HCT116 (cell line): ENCODE measurements around the gene TMEM139. TPM values are rescaled to one million over a fixed set of nuclear protein-coding genes. Genes with fewer than 3 reads are reported as not detected.

ENCODE experiments used
- ATAC-seq: fragments of 200-7000 bp; cut with Tn5 transposase; 2 replicates; pipeline ENCODE4 v1.9.1; 2020; ENCODE audit warnings: mild to moderate bottlenecking, moderate library complexity
- BruUV-seq: library from RNA; stranded (reverse); fragments of 400-500 nt; replicated peaks from 2 replicates; lab custom pipeline; 2021; lab: Mats Ljungman, UMichigan
- CTCF ChIA-PET: fragments of 300-600 bp; sonication (Branson Sonifier 250); formaldehyde crosslinking; loops from one replicate; lab custom pipeline; 2021; ENCODE audit warnings: antibody characterized with exemption; lab: Charles Lee
- POLR2A ChIA-PET: fragments of 300-600, 350-600 bp; sonication (Branson Sonifier 250); formaldehyde crosslinking; loops from one replicate; lab custom pipeline; 2021; ENCODE audit warnings: antibody characterized with exemption; lab: Charles Lee
- RAD21 ChIA-PET, 2 experiments: fragments of 300-600 bp; sonication (Branson Sonifier 250); formaldehyde crosslinking; loops; one replicate each; lab custom pipeline; 2023; ENCODE audit warnings: low total read pairs in 2 of 2; ENCODE audit not compliant: uncharacterized antibody in 2 of 2, unreplicated experiment in 2 of 2, low non-redundant PET in 1 of 2; lab: Charles Lee
- DNase-seq: peaks from one replicate; pipeline ENCODE4 v3.0.0-alpha.2; 2010; ENCODE audit warnings: low read depth, low spot score
- H2AFZ ChIP-seq: fragments of 200-600 bp; shearing (Covaris generic), sonication (generic); 2 replicates; pipeline ENCODE4 v1.6.1; 2017; ENCODE audit warnings: low read depth, mixed run types, mixed read lengths, antibody characterized with exemption, low read length; ENCODE audit not compliant: poor library complexity, severe bottlenecking
- H3K27ac ChIP-seq: 2 replicates; pipeline ENCODE4 v1.5.1; 2012; ENCODE audit warnings: low read depth, low read length
- H3K27me3 ChIP-seq: fragments of 200-600 bp; sonication (generic); 2 replicates; pipeline ENCODE4 v1.6.1; 2016; ENCODE audit warnings: mixed run types, low read length, mixed read lengths; ENCODE audit not compliant: insufficient read depth
- H3K36me3 ChIP-seq, 2 experiments: fragments of 200-500 bp in 1 of 2; fragments of 200-600 bp in 1 of 2; sonication (Bioruptor generic) in 1 of 2; sonication (generic) in 1 of 2; 2 replicates each; pipeline versions ENCODE4 v1.5.1 to v1.6.1; 2014 to 2016; ENCODE audit warnings: low read length in 2 of 2, inconsistent platforms in 1 of 2, mixed read lengths in 1 of 2, mixed run types in 1 of 2; ENCODE audit not compliant: insufficient read depth in 2 of 2, control insufficient read depth in 1 of 2
- H3K4me1 ChIP-seq, 2 experiments: fragments of 200-600 bp in 1 of 2; sonication (generic) in 1 of 2; 2 replicates each; pipeline versions ENCODE4 v1.5.1 to v1.6.1; 2012 to 2017; ENCODE audit warnings: low read length in 2 of 2, inconsistent platforms in 1 of 2, mild to moderate bottlenecking in 1 of 2, mixed read lengths in 1 of 2, mixed run types in 1 of 2, moderate library complexity in 1 of 2; ENCODE audit not compliant: insufficient read depth in 2 of 2, control insufficient read depth in 1 of 2
- H3K4me2 ChIP-seq: fragments of 200-600 bp; sonication (generic); 2 replicates; pipeline ENCODE4 v1.6.1; 2017; ENCODE audit warnings: mixed run types, low read length, mixed read lengths
- H3K4me3 ChIP-seq, 2 experiments: fragments of 200-600 bp in 1 of 2; sonication (generic) in 1 of 2; replicated peaks in 1 of 2; 2 replicates each; pipeline ENCODE4 v1.5.1; 2011 to 2016; ENCODE audit warnings: low read length in 2 of 2, control low read depth in 1 of 2, low read depth in 1 of 2, mild to moderate bottlenecking in 1 of 2, mixed read lengths in 1 of 2, mixed run types in 1 of 2
- H3K79me2 ChIP-seq: fragments of 200-600 bp; sonication (generic); 2 replicates; pipeline ENCODE4 v1.6.1; 2017; ENCODE audit warnings: mild to moderate bottlenecking, mixed run types, low read length, moderate library complexity, mixed read lengths; ENCODE audit not compliant: insufficient read depth
- H3K9ac ChIP-seq: fragments of 200-600 bp; sonication (generic); 2 replicates; pipeline ENCODE4 v1.6.1; 2016; ENCODE audit warnings: low read length, mixed read lengths
- H3K9me2 ChIP-seq: fragments of 200-600 bp; sonication (generic), shearing (Covaris generic); 2 replicates; pipeline ENCODE4 v1.6.1; 2017; ENCODE audit warnings: mixed run types, mild to moderate bottlenecking, moderate library complexity; ENCODE audit not compliant: insufficient read depth
- H3K9me3 ChIP-seq, 2 experiments: fragments of 200-500 bp in 1 of 2; fragments of 200-600 bp in 1 of 2; sonication (Bioruptor generic) in 1 of 2; sonication (generic) in 1 of 2; 2 replicates each; pipeline ENCODE4 v1.6.1; 2014 to 2017; ENCODE audit warnings: low read length in 2 of 2, mixed read lengths in 2 of 2, inconsistent platforms in 1 of 2, low read depth in 1 of 2, mild to moderate bottlenecking in 1 of 2, mixed run types in 1 of 2, moderate library complexity in 1 of 2; ENCODE audit not compliant: control insufficient read depth in 1 of 2, insufficient read depth in 1 of 2
- H4K20me1 ChIP-seq: fragments of 200-600 bp; sonication (generic), shearing (Covaris generic); 2 replicates; pipeline ENCODE4 v1.6.1; 2017; ENCODE audit warnings: mixed run types, mild to moderate bottlenecking, moderate library complexity; ENCODE audit not compliant: insufficient read depth
- FOSL1 ChIP-seq: IDR thresholded peaks from 2 replicates; pipeline ENCODE4 v1.6.1; 2012; ENCODE audit warnings: low read depth
- POLR2AphosphoS5 ChIP-seq: IDR thresholded peaks from 2 replicates; pipeline ENCODE4 v1.6.1; 2011; ENCODE audit warnings: mild to moderate bottlenecking, low read depth, low read length, moderate library complexity
- SIN3A ChIP-seq: IDR thresholded peaks from 2 replicates; pipeline ENCODE4 v1.6.1; 2012; ENCODE audit warnings: low read depth
- YY1 ChIP-seq: IDR thresholded peaks from 2 replicates; pipeline ENCODE4 v1.6.1; 2011; ENCODE audit warnings: low read length, low read depth, moderate library complexity, mild to moderate bottlenecking; ENCODE audit not compliant: insufficient replicate concordance; ENCODE audit errors: extremely low read depth
- intact Hi-C: fragments of 100-400 bp; cut with micrococcal nuclease; formaldehyde crosslinking; loops from 2 replicates; pipeline ENCODE4 v1.10.0; 2022
- total RNA-seq: library from RNA; stranded (reverse); gene quantifications from one replicate; pipeline ENCODE4 v1.2.1, GENCODE V29; 2021; ENCODE audit not compliant: unreplicated experiment
- TF ChIP-seq, protein P1 (sequence below), 3 experiments: fragments of 200-600 bp in 1 of 3; sonication (generic) in 1 of 3; IDR thresholded peaks in 2 of 3; conservative IDR thresholded peaks in 1 of 3; 2 replicates each; pipeline ENCODE4 v1.5.1; 2012 to 2017; ENCODE audit warnings: low read depth in 2 of 3, low read length in 2 of 3, antibody characterized with exemption in 1 of 3, borderline replicate concordance in 1 of 3, control low read depth in 1 of 3, mild to moderate bottlenecking in 1 of 3, mixed read lengths in 1 of 3, mixed run types in 1 of 3, moderate library complexity in 1 of 3; ENCODE audit not compliant: insufficient read depth in 1 of 3
- TF ChIP-seq, protein P2 (sequence below): IDR thresholded peaks from 2 replicates; pipeline ENCODE4 v1.6.1; 2011; ENCODE audit warnings: mild to moderate bottlenecking, low read length, moderate library complexity; ENCODE audit not compliant: insufficient replicate concordance; ENCODE audit errors: extremely low read depth

TMEM139 gene
- total RNA-seq, 1 experiment from 2014 or later, result 9.9 TPM

DNA sequence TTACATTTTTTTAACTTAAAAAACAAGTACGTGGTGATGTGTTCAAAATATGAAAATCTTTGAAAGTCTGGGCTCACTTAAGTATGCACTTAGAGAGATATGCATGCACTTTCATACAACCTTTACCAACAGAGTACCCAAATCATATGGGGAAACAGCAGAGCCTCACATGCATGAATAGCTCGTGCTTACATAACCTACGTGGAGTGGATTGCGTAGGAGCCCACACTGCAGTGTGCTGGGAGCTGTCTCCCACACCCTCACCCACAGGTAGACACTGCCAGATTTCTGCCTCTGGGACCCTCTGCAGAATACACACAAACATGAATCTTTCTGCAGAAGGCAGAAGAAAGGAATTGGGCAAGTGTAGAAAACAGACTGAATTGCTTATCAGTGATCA, 31.7 kb downstream of the TMEM139 start:
- ChIA-PET CTCF (no interaction called here), RAD21 (no interaction called here), POLR2A (no interaction called here)
- intact Hi-C loops, result no loop called here
- Histone ChIP-seq H3K4me1 (no peaks in the 10 kb centered on the region), H3K27ac (no peak overlapping the region), H3K79me2 (no peaks in the 10 kb centered on the region), H2AFZ (no peak overlapping the region), H3K9ac (no peak overlapping the region), H4K20me1 (no peaks in the 10 kb centered on the region), H3K27me3 (no peaks in the 10 kb centered on the region), H3K36me3 (no peaks in the 10 kb centered on the region), H3K9me3 (no peaks in the 10 kb centered on the region), H3K4me2 (no peak overlapping the region), H3K4me3 (no peak overlapping the region), H3K9me2 (no peaks in the 10 kb centered on the region)
- BruUV-seq, result no TSS peak
- ATAC-seq (no peak), DNase-seq (no peak)
- TF ChIP-seq SIN3A (no peak), FOSL1 (no peak), POLR2AphosphoS5 (no peak), YY1 (no peak)
- TF ChIP-seq, protein P1, sequence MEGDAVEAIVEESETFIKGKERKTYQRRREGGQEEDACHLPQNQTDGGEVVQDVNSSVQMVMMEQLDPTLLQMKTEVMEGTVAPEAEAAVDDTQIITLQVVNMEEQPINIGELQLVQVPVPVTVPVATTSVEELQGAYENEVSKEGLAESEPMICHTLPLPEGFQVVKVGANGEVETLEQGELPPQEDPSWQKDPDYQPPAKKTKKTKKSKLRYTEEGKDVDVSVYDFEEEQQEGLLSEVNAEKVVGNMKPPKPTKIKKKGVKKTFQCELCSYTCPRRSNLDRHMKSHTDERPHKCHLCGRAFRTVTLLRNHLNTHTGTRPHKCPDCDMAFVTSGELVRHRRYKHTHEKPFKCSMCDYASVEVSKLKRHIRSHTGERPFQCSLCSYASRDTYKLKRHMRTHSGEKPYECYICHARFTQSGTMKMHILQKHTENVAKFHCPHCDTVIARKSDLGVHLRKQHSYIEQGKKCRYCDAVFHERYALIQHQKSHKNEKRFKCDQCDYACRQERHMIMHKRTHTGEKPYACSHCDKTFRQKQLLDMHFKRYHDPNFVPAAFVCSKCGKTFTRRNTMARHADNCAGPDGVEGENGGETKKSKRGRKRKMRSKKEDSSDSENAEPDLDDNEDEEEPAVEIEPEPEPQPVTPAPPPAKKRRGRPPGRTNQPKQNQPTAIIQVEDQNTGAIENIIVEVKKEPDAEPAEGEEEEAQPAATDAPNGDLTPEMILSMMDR (IDR thresholded peaks at IDR 0.05 in 2 of 3, conservative IDR thresholded peaks at IDR 0.05 in 1 of 3; ENCODE audit: borderline replicate concordance in 1 of 3, insufficient read depth in 1 of 3, low read depth in 2 of 3, low read length in 2 of 3), result no peak
- TF ChIP-seq, protein P2, sequence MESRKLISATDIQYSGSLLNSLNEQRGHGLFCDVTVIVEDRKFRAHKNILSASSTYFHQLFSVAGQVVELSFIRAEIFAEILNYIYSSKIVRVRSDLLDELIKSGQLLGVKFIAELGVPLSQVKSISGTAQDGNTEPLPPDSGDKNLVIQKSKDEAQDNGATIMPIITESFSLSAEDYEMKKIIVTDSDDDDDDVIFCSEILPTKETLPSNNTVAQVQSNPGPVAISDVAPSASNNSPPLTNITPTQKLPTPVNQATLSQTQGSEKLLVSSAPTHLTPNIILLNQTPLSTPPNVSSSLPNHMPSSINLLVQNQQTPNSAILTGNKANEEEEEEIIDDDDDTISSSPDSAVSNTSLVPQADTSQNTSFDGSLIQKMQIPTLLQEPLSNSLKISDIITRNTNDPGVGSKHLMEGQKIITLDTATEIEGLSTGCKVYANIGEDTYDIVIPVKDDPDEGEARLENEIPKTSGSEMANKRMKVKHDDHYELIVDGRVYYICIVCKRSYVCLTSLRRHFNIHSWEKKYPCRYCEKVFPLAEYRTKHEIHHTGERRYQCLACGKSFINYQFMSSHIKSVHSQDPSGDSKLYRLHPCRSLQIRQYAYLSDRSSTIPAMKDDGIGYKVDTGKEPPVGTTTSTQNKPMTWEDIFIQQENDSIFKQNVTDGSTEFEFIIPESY, result no peak
